GM12891 (cell line): ENCODE measurements around the gene ANKMY1.

ENCODE experiments used
- DNase-seq: peaks from one replicate; pipeline ENCODE4 v3.0.0; 2011; ENCODE audit warnings: low spot score; ENCODE audit not compliant: insufficient read length
- FAIRE-seq: peaks from 2 replicates; lab custom pipeline; 2011; peaks lifted over from hg19 to GRCh38; lab: Jason Lieb, UNC
- PAX5 ChIP-seq: IDR thresholded peaks from 2 replicates; pipeline ENCODE4 v1.6.1; 2011; ENCODE audit warnings: low read length, moderate library complexity, mild to moderate bottlenecking; ENCODE audit not compliant: insufficient read depth, severe bottlenecking
- POLR2A ChIP-seq: IDR thresholded peaks from 2 replicates; pipeline ENCODE4 v1.6.1; 2011; ENCODE audit warnings: low read depth, low read length, control low read depth
- POLR2AphosphoS5 ChIP-seq: IDR thresholded peaks from 2 replicates; pipeline ENCODE4 v1.6.1; 2011; ENCODE audit warnings: low read depth, low read length, control low read depth
- POU2F2 ChIP-seq: IDR thresholded peaks from 2 replicates; pipeline ENCODE4 v1.6.1; 2011; ENCODE audit warnings: low read depth, mild to moderate bottlenecking, control low read depth, low read length, moderate library complexity
- SPI1 ChIP-seq: IDR thresholded peaks from 2 replicates; pipeline ENCODE4 v1.6.1; 2011; ENCODE audit warnings: low read depth, low read length, control low read depth
- TAF1 ChIP-seq: IDR thresholded peaks from 2 replicates; pipeline ENCODE4 v1.6.1; 2011; ENCODE audit warnings: low read depth, low read length, control low read depth

ANKMY1 gene

DNA sequence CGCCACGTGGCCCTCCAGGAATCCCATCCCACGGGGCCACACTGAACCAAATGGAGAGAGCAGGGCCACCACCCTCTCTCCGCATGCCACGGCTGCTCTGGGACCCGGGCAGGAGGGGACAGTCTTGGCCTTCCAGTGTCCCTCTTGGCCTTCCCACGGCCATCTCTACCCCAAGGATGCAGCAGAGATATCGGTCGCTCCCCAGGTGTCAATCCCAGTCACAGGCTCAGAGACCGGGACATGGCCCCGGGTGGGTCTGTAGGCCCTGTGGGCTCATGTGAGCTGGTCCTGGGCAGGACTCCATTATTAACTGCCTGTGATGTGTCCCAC is 44.0 kb upstream of the ANKMY1 start:
- FAIRE-seq: no peak
- no peak for DNase-seq
- TF ChIP-seq POU2F2 (no peak), SPI1 (no peak), PAX5 (no peak), POLR2A (no peak)

DNA sequence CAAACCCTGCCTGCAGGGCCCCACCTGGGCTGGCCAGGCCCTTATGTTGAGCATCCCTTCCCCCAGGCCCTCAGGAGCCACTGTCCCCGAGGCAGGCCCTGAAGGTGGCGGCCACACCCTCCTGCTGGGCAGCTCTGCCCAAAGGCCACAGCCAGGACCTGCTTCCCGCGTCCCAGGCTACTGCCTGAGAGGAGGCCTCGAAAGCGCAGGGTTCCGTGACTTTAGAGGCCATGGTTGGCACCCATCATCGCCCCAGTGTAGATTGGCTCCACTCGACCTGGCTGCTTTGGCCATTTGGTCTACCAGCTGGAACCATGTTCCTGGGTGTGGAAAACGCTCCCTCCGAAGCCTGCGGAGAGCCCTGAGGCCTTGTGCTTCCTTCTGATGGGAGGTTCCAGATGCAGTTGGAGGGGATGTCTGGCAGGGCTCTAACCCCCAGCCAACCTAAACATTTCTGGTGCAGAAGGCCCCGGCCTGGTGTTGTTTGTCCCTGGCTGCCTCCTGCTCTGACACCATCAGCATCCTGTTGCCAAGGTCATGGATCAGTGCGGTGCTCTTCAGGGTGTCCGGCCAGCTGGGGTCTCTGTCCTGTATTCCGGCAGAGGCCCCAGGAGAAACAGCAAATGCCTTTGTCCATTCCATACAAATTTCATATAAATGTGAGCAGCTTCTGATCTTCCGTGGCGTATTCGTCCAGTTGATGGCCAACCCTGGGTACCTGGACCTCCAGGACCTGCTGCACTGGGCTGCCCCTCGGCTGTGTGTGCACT is 43.5 kb upstream of the ANKMY1 start:
- FAIRE-seq (no peak), DNase-seq (no peak)
- no peak for TF ChIP-seq SPI1
- no peak for TF ChIP-seq POU2F2
- no peak for TF ChIP-seq TAF1
- TF ChIP-seq POLR2A: no peak
- no peak for TF ChIP-seq PAX5
- TF ChIP-seq POLR2AphosphoS5: no peak

- no peak for FAIRE-seq
- DNase-seq: no peak
- no peak for TF ChIP-seq POU2F2
- TF ChIP-seq POLR2AphosphoS5: no peak
- no peak for TF ChIP-seq SPI1
- no peak for TF ChIP-seq TAF1
- no peak for TF ChIP-seq POLR2A
- TF ChIP-seq PAX5: no peak
Measured at GRCh38 chr2:240600451-240600961, 42.7 kb upstream of the ANKMY1 start.

DNA sequence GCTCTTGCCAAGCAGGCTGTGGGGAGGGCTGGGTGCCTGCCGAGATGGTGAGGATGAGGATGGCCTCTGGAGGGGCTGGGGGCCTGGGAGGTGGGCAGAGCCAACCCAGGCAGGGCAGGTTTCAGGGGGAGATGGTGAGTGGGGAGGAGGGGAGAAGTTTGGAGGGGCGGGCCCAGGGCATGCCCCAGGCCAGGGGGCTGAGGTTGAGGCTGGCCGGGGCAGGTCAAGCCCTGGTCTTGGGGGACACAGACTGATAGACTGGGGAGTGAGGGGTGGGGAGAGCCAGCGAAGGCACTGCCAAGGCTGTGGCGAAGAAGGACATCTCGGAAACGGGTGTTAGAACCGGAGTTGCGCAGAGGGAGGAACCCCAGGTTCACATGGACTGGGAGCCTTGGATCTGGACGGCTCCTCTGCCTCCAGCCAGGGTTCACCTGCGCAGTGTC is 41.4 kb upstream of the ANKMY1 start:
- DNase-seq (no peak), FAIRE-seq (no peak)
- TF ChIP-seq TAF1 (no peak), SPI1 (no peak), POU2F2 (no peak), POLR2AphosphoS5 (no peak), PAX5 (no peak), POLR2A (no peak)

DNA sequence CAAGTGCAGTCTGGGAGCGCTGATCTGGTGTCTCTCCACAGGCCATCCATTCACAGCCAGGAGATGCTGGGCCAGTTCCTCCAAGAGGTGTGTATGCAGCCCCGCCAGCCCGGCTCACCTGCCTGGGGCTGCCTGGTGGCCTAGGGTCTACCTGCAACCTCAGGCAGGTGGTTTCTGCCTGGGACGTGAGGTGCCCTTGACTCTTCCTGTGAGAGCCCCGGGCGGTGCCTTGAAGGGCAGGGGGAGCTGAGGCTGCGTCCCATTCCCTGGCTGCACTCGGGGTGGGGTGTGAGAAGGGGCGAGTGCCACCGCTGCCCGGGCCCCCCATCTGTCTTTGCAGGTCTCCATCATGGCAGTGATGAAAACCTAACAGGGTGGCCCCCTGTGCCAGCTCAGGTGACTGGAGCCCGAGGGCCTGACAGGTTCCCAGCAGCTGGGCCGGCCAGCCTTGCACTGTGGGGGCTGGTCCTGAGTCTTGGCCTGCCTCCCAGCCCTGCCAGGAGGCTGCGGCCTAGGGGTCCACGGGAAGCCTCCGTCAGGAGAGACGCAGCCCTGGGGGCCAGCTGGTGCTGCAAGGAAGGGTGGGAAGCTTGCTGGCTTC is 40.6 kb upstream of the ANKMY1 start:
- DNase-seq (no peak), FAIRE-seq (no peak)
- TF ChIP-seq POU2F2 (no peak), PAX5 (no peak), POLR2A (no peak), SPI1 (no peak), TAF1 (no peak), POLR2AphosphoS5 (no peak)

DNA sequence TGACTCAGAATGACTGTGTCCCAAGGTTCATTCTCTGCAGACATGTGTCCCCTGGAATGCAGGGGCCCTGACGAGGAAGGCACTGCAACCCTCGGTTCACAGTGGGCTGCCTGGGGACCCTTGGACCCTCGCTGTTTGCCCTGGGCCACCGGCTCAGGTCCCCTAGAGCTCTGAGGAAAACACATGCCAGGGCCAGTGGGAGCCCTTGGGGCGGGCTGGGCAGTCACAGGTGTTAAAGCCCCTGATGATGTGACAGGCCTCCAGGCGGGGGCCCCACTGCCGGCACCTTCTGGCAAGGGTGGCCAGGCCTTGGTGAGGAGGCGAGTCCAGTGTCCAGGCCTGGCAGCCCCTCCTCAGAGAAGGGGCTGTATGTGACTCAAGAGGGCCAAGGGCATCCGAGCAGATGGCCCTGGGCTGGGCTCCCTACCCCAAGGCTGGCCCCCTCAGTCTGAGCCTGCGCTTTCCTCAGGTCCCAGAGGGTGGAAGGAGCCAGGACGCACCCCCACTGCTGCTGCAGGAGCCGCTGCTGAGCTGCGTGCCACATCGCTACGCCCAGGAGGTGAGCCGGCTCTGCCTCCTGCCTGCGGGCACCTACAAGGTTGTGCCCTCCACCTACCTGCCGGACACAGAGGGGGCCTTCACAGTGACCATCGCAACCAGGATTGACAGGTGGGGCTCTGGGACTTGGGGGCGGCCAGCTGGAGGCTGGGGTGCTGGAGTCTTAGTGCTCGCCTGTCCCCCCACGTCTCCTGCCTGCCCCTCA is 39.8 kb upstream of the ANKMY1 start:
- no peak for FAIRE-seq
- no peak for DNase-seq
- no peak for TF ChIP-seq PAX5
- TF ChIP-seq POLR2A: no peak
- no peak for TF ChIP-seq POU2F2
- no peak for TF ChIP-seq SPI1
- no peak for TF ChIP-seq TAF1
- TF ChIP-seq POLR2AphosphoS5: no peak

DNA sequence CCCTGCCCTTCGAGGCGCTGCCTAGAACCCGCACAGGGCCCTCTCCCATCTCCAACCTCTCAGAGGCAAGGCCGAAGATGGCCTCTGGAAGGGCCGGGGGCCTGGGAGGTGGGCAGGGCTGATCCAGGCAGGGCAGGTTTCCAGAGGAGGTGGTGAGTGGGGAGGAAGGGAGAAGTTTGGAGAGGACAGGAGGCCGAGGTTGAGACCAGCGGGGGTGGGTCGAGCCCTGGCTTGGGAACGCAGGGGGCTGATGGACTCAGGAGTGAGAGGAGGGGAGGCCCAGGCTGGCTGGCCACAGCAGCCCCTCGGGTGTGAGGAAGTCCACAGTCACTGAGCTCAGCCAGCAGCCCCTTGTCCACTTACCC is 39.2 kb upstream of the ANKMY1 start:
- FAIRE-seq: no peak
- no peak for TF ChIP-seq TAF1
- TF ChIP-seq SPI1: no peak
- no peak for TF ChIP-seq POLR2AphosphoS5
- TF ChIP-seq POLR2A: no peak
- no peak for TF ChIP-seq PAX5
- TF ChIP-seq POU2F2: no peak
- no peak for DNase-seq

- no peak for TF ChIP-seq SPI1
- TF ChIP-seq PAX5: no peak
- TF ChIP-seq POLR2AphosphoS5: no peak
- no peak for TF ChIP-seq TAF1
- no peak for TF ChIP-seq POU2F2
- FAIRE-seq: no peak
Measured at GRCh38 chr2:240596491-240596931, 38.7 kb upstream of the ANKMY1 start.

DNA sequence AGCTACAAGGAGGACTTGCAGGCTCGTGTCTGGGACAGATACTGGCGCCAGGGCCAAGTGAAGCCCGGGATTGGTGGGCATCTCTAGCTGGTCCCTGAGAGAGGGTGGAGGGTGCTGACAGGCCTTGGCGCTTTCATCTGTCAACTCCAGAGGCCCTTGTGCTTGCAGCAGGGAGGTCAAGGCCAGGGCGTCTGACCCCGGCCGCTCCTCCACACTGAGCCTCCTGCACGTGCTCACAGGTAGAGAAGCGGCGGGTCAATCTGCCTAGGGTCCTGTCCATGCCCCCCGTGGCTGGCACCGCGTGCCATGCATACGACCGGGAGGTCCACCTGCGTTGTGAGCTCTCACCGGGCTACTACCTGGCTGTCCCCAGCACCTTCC is 38.3 kb upstream of the ANKMY1 start:
- TF ChIP-seq POLR2AphosphoS5: no peak
- DNase-seq (no peak), FAIRE-seq (no peak)

More at GRCh38 chr2:240596491-240596931, 38.7 kb upstream of the ANKMY1 start:
- DNase-seq: no peak

GRCh38 chr2:240595381-240596079 is 37.7 kb upstream of the ANKMY1 start:
- no peak for TF ChIP-seq SPI1
- TF ChIP-seq POLR2A: no peak
- no peak for TF ChIP-seq POLR2AphosphoS5
- TF ChIP-seq POU2F2: no peak
- TF ChIP-seq PAX5: no peak
- no peak for TF ChIP-seq TAF1
- DNase-seq (peak; percentile 75), FAIRE-seq (no peak)
